Stimulated activated CD8-positive, alpha-beta memory T cell treated with anti-CD3 and anti-CD28 coated beads, Interleukin-7, amount 100 ng/mL, for 4 hours (primary cell): ENCODE data around the gene FAT2.

Experiments used
- DNase-seq, 2 donors: peaks; one replicate each; pipeline ENCODE4 v3.0.0-alpha.2; 2020; ENCODE audit warnings: low read depth in 2 of 2

The FAT2 gene

DNA sequence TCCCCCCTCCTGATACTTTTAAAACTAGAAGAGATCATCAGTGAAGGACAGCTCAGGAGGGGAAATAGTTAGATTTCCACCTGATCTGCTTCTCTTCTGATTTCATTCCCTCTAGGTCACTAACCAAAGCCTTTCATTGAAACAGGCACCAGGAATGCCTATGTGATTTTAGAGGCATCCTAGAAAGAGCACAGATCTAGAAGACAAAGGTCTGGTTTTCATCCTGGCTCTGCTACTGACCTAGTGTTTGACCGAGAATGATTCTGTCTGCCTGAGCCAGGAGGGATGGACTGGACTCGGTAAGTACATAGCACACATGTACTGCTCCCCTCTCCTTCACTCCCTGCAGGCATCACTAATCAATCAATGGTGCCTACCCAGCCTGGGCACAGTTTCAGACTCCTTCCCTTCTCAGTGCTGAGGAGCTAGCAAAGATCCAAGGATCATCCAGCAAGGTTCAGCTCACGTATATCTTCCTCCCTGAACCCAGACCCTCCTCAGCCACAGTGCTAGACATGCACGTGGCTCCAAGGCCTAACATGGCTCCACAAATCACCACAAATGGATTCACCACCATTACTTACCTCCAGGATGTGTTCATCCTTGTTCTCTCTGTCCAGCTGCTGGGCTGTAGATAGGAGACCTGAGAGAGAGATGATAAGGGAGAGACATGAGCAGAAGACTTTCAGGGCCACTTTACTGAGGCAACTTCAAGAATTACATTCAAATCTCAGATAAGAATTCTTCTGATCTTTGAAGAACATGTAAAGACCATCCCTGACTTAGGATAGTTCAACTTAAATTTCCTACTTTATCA is 35.2 kb downstream of the FAT2 start:
- DNase-seq: no peak

DNA sequence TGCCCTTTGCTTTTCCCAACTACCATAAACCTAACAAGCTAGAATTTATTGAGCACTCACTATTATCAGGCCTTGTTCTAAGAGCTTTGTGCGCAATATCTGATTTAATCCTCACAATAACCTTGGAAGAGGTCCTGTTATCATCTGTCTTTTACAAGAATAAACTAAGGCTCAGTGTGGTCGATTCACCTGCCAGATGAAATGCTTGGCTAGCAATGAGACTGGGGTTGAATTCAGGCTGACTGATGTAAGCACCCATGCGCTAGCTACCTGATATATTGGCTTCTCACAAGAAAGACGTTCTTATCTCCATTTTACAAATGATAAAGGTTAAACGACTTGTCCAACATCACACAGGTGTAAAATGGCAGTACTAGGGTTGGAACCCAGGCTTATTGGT is 37.4 kb downstream of the FAT2 start:
- no peak for DNase-seq

DNA sequence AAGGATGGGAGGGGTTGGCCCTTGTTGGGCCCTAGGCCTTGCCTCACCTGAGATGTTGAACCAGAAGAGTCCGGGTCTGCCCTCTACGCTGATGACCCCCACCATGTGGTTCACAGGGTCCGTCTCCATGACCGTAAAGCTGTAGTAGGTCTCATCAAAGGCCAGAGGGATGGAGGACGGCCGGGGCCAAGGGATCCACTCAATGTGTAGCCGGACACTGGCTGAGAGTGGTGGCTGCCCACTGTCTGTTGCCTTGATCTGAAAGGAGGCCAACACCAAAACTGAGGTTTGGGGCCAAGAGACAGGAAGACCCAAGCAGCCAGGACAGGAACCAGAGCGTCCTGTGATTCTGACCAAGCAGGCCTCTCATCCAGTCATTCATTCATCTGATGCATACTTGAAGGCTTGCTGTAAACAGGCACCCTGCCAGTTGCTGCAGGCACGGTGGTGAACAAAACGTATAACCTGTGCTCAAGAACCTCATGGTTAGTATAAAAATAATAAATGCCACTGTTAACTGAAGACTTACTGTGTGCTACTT is 37.9 kb downstream of the FAT2 start:
- no peak for DNase-seq

DNA sequence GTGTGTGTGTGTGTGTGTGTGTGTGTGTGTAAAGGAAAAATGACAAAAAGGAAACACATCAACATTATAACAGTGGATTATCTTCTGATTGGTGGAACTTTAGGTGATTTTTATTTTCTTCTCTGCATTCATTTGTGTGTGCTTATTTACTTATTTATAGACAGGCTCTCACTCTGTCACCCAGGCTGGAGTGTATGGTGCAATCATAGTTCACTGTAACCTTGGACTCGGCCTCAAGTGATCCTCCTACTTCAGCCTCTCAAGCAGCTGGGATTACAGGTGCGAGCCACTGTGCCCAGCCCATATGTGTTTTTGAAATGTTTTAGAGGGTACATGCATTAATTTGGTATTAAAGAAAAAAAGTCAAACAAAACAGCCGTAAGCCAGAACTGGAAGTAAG is 39.1 kb downstream of the FAT2 start:
- no peak for DNase-seq

DNA sequence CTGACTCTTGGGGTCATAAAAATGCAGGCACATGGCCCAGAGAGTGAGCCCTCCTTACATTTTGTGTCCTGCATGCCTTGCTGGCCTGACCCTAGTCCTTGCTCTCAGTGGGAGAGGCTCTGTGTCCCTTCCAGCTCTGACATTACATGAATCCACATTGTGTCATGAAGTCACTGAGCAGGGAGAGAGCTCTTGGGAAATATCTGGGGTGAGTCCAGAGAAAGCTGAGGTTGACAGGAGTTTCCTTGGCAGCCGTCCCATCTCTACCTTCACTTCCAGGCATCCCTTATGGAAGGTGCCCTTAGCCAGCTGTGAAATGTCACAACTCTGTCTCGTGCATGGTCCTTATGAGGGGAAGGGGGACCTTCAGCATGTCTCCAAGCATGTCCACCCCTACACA is 41.0 kb downstream of the FAT2 start:
- DNase-seq: no peak

DNA sequence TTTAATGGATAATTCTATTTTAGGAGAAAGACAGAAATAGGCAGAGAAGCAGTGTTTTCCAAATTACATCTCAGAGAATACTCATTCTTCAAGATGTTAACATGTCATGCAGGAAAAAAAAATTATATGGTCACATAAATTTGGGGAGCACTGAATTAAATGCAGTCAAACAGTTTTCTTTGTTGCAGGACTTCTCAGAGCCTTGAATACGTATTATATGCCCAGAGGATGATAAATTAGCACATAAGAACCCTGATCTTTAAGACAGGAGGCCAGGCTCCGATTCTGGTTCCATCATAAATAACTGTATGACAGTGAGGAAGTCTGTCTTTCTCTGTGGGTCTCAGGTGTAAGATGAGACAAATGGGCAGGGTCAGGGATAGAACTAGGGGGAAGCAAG is 41.4 kb downstream of the FAT2 start:
- no peak for DNase-seq

DNA sequence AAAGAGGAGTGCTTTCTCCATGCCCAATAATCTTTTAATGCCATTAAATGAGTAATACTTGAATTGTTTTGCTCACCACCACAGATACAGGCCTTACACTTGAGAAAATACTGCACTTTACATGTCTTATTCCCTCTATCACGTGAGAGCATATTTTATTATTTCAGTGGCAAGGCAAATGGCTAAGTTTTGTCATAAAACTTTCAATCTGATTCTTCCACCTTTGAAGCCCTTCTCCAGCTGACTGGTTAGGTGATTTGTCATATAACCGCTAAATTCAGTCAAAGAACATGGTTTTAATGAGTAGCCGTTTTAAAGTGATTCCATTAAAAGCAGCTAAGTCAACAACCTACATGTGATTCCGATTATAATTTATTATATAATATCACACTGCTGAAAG is 43.8 kb downstream of the FAT2 start:
- no peak for DNase-seq

DNA sequence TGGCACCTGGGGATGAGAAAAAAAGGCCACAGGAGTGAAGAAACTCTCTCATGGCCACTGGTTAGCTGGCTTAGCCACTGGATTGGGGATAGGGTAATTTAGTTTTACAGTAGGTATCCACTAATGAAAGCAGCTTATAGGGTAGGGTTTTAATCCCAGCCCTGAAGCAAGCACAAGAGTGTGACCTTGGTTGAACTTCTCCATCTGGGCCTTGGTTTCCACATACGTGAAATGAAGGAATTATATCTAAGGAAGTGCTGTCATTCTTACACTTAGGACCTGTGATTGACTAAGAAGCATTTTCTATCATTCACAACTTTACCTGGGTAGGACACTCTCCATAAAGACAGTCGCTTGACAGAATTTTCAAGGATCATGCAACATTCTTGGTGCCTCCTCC is 49.6 kb downstream of the FAT2 start:
- DNase-seq: no peak
